Mucosa of rectum (tissue), 2 donors: Measurements from ENCODE around the gene TRIP10.
"Not testable (repeated sequence)": the region's sequence is repeated elsewhere in the genome, so short reads cannot be mapped to it uniquely, and the experiment has no call there.

Experiments
- H3K27ac ChIP-seq, 2 donors: one replicate each; pipeline ENCODE4 v1.7.0; 2013; ENCODE audit warnings: inconsistent platforms in 2 of 2, low read depth in 2 of 2, low read length in 2 of 2
- H3K27me3 ChIP-seq, 2 donors: one replicate each; pipeline ENCODE4 v1.7.0; 2013; ENCODE audit warnings: low read length in 2 of 2; ENCODE audit not compliant: control insufficient read depth in 2 of 2, insufficient read depth in 2 of 2
- H3K36me3 ChIP-seq, 2 donors: one replicate each; pipeline ENCODE4 v1.7.0; 2013; ENCODE audit warnings: low read length in 2 of 2; ENCODE audit not compliant: control insufficient read depth in 2 of 2, insufficient read depth in 2 of 2
- H3K4me1 ChIP-seq, 2 donors: one replicate each; pipeline ENCODE4 v1.7.0; 2013; ENCODE audit warnings: low read length in 2 of 2, mild to moderate bottlenecking in 1 of 2; ENCODE audit not compliant: control insufficient read depth in 2 of 2, insufficient read depth in 2 of 2
- H3K4me3 ChIP-seq, 2 donors: one replicate each; pipeline ENCODE4 v1.7.0; 2013; ENCODE audit warnings: low read length in 2 of 2
- H3K9ac ChIP-seq, 2 donors: one replicate each; pipeline ENCODE4 v1.7.0; 2013; ENCODE audit warnings: low read length in 2 of 2, low read depth in 1 of 2, mild to moderate bottlenecking in 1 of 2
- H3K9me3 ChIP-seq, 2 donors: one replicate each; pipeline ENCODE4 v1.7.0; 2013; ENCODE audit warnings: low read length in 2 of 2; ENCODE audit not compliant: control insufficient read depth in 2 of 2
- donor health status: healthy.
- donor health status: Normal muscosa, but diverticular disease.

The TRIP10 gene

GRCh38 chr19:6773323-6773931 is 33.9 kb downstream of the TRIP10 start:
- H3K4me1 ChIP-seq, result peaks cover 6 to 13% of the 10 kb centered on the region in 2 donors
- peak overlapping the region; percentile 47 to 75 for H3K27ac ChIP-seq
- H3K36me3 ChIP-seq, result peaks cover 0 to 2% of the 10 kb centered on the region in 2 donors
- peak overlapping the region; percentile 38 to 78 for H3K9ac ChIP-seq
- no peaks in the 10 kb centered on the region for H3K27me3 ChIP-seq
- no peaks in the 10 kb centered on the region for H3K9me3 ChIP-seq
- H3K4me3 ChIP-seq, result peak overlapping the region; percentile 80

GRCh38 chr19:6774821-6775707 is 35.6 kb downstream of the TRIP10 start:
- Histone ChIP-seq H3K27ac (no peak overlapping the region), H3K9ac (no peak overlapping the region), H3K9me3 (no peaks in the 10 kb centered on the region), H3K4me1 (peaks cover 6 to 13% of the 10 kb centered on the region in 2 donors), H3K4me3 (no peak overlapping the region), H3K36me3 (peaks cover 0 to 2% of the 10 kb centered on the region in 2 donors), H3K27me3 (no peaks in the 10 kb centered on the region)

- H3K36me3 ChIP-seq, H3K27ac ChIP-seq, H3K4me3 ChIP-seq, H3K9ac ChIP-seq, H3K27me3 ChIP-seq, H3K9me3 ChIP-seq: not testable (repeated sequence)
- peaks cover 6 to 13% of the 10 kb centered on the region in 2 donors for H3K4me1 ChIP-seq
Observed at GRCh38 chr19:6776045-6776444, 36.6 kb downstream of the TRIP10 start.

GRCh38 chr19:6776999-6777398 is 37.5 kb downstream of the TRIP10 start:
- no peak overlapping the region for H3K4me3 ChIP-seq
- no peaks in the 10 kb centered on the region for H3K27me3 ChIP-seq
- no peaks in the 10 kb centered on the region for H3K9me3 ChIP-seq
- H3K4me1 ChIP-seq, result peaks cover 6 to 13% of the 10 kb centered on the region in 2 donors
- peaks cover 0 to 2% of the 10 kb centered on the region in 2 donors for H3K36me3 ChIP-seq
- no peak overlapping the region for H3K9ac ChIP-seq
- no peak overlapping the region for H3K27ac ChIP-seq

- no peak overlapping the region for H3K4me3 ChIP-seq
- no peak overlapping the region for H3K27ac ChIP-seq
- H3K36me3 ChIP-seq, result peaks cover 0 to 2% of the 10 kb centered on the region in 2 donors
- no peaks in the 10 kb centered on the region for H3K9me3 ChIP-seq
- H3K27me3 ChIP-seq, result no peaks in the 10 kb centered on the region
- H3K4me1 ChIP-seq, result peaks cover 6 to 10% of the 10 kb centered on the region in 2 donors
- H3K9ac ChIP-seq, result no peak overlapping the region
Observed at GRCh38 chr19:6777434-6777833, 38.0 kb downstream of the TRIP10 start.

GRCh38 chr19:6778386-6778785 is 38.9 kb downstream of the TRIP10 start:
- Histone ChIP-seq H3K4me3 (no peak overlapping the region), H3K9ac (no peak overlapping the region), H3K9me3 (no peaks in the 10 kb centered on the region), H3K27me3 (no peaks in the 10 kb centered on the region), H3K4me1 (peaks cover under 1 to 8% of the 10 kb centered on the region in 2 donors), H3K27ac (no peak overlapping the region), H3K36me3 (peaks cover 0 to 2% of the 10 kb centered on the region in 2 donors)

- H3K4me1 ChIP-seq, result peaks cover 0 to 8% of the 10 kb centered on the region in 2 donors
- no peak overlapping the region for H3K4me3 ChIP-seq
- H3K27ac ChIP-seq, result no peak overlapping the region
- peaks cover 0 to 2% of the 10 kb centered on the region in 2 donors for H3K36me3 ChIP-seq
- no peak overlapping the region for H3K9ac ChIP-seq
- H3K9me3 ChIP-seq, result no peaks in the 10 kb centered on the region
- H3K27me3 ChIP-seq, result no peaks in the 10 kb centered on the region
Observed at GRCh38 chr19:6779206-6779605, 39.7 kb downstream of the TRIP10 start.

- Histone ChIP-seq H3K9ac (no peak overlapping the region), H3K4me3 (no peak overlapping the region), H3K27ac (no peak overlapping the region), H3K36me3 (peaks cover 0 to 2% of the 10 kb centered on the region in 2 donors), H3K9me3 (no peaks in the 10 kb centered on the region), H3K27me3 (no peaks in the 10 kb centered on the region), H3K4me1 (no peaks in the 10 kb centered on the region)
Observed at GRCh38 chr19:6787393-6787792, 47.9 kb downstream of the TRIP10 start.

GRCh38 chr19:6788896-6789295 is 49.4 kb downstream of the TRIP10 start:
- Histone ChIP-seq H3K27me3 (no peaks in the 10 kb centered on the region), H3K36me3 (peaks cover 0 to 2% of the 10 kb centered on the region in 2 donors), H3K4me3 (no peak overlapping the region), H3K9ac (no peak overlapping the region), H3K4me1 (no peaks in the 10 kb centered on the region), H3K9me3 (no peaks in the 10 kb centered on the region), H3K27ac (no peak overlapping the region)
